Measurements from ENCODE around the gene CCR2. TPM values are rescaled to one million over a fixed set of nuclear protein-coding genes. Genes with fewer than 3 reads are reported as not detected.

The CCR2 gene
- total RNA-seq, 4 donors from 2014 or later, result 1.7 to 4.8 (median 2.9) TPM

- 51 to 62% methylated on average over 4 of the region's 4 CpGs for WGBS, 2 donors
- no peak for TF ChIP-seq CTCF (IDR thresholded peaks at IDR 0.05)
- TF ChIP-seq EP300 (IDR thresholded peaks at IDR 0.05), result no peak
- TF ChIP-seq POLR2A (IDR thresholded peaks at IDR 0.05), result no peak
- H3K4me1 ChIP-seq, result no peaks in the 10 kb centered on the region
- DNase-seq (ENCODE audit: low spot score in 2 of 2), result no peak
- no peak overlapping the region for H3K27ac ChIP-seq
- H3K4me3 ChIP-seq, result no peak overlapping the region
- no peaks in the 10 kb centered on the region for H3K36me3 ChIP-seq
- H3K9me3 ChIP-seq, result peaks cover 0 to 15% (median 0%) of the 10 kb centered on the region in 4 donors
- H3K27me3 ChIP-seq, result no peaks in the 10 kb centered on the region
Measured at GRCh38 chr3:46334741-46335478, 19.0 kb upstream of the CCR2 start.

GRCh38 chr3:46335541-46335940, 18.4 kb upstream of the CCR2 start:
- Histone ChIP-seq H3K27me3 (no peaks in the 10 kb centered on the region), H3K9me3 (peaks cover 0 to 16% (median 0%) of the 10 kb centered on the region in 4 donors), H3K27ac (no peak overlapping the region), H3K4me1 (no peaks in the 10 kb centered on the region), H3K36me3 (no peaks in the 10 kb centered on the region), H3K4me3 (no peak overlapping the region)
- WGBS, 2 donors, result 76 to 77% methylated on average over 3 of the region's 3 CpGs
- no peak for TF ChIP-seq EP300 (IDR thresholded peaks at IDR 0.05)
- TF ChIP-seq CTCF (IDR thresholded peaks at IDR 0.05), result no peak
- no peak for TF ChIP-seq POLR2A (IDR thresholded peaks at IDR 0.05)
- DNase-seq (ENCODE audit: low spot score in 2 of 2), result no peak

GRCh38 chr3:46337911-46338310, 16.0 kb upstream of the CCR2 start:
- TF ChIP-seq POLR2A (IDR thresholded peaks at IDR 0.05) (no peak), EP300 (IDR thresholded peaks at IDR 0.05) (no peak), CTCF (IDR thresholded peaks at IDR 0.05) (no peak)
- Histone ChIP-seq H3K27me3 (no peaks in the 10 kb centered on the region), H3K9me3 (peaks cover 0 to 16% (median 0%) of the 10 kb centered on the region in 4 donors), H3K36me3 (no peaks in the 10 kb centered on the region), H3K4me3 (no peak overlapping the region), H3K4me1 (no peaks in the 10 kb centered on the region), H3K27ac (no peak overlapping the region)
- DNase-seq (ENCODE audit: low spot score in 2 of 2), result no peak

- Histone ChIP-seq H3K4me1 (no peaks in the 10 kb centered on the region), H3K27ac (no peak overlapping the region), H3K27me3 (no peaks in the 10 kb centered on the region), H3K36me3 (no peaks in the 10 kb centered on the region), H3K4me3 (no peak overlapping the region), H3K9me3 (peaks cover 0 to 16% (median 0%) of the 10 kb centered on the region in 4 donors)
- 90 to 100% methylated on average over 1 of the region's 1 CpG for WGBS, 2 donors
- TF ChIP-seq EP300 (IDR thresholded peaks at IDR 0.05), result no peak
- no peak for TF ChIP-seq POLR2A (IDR thresholded peaks at IDR 0.05)
- no peak for TF ChIP-seq CTCF (IDR thresholded peaks at IDR 0.05)
- no peak for DNase-seq (ENCODE audit: low spot score in 2 of 2)
Measured at GRCh38 chr3:46338840-46339239, 15.1 kb upstream of the CCR2 start.

- TF ChIP-seq CTCF (IDR thresholded peaks at IDR 0.05) (no peak), EP300 (IDR thresholded peaks at IDR 0.05) (no peak), POLR2A (IDR thresholded peaks at IDR 0.05) (no peak)
- no peaks in the 10 kb centered on the region for H3K27me3 ChIP-seq
- H3K4me3 ChIP-seq, result no peak overlapping the region
- no peaks in the 10 kb centered on the region for H3K36me3 ChIP-seq
- H3K27ac ChIP-seq, result no peak overlapping the region
- H3K9me3 ChIP-seq, result peaks cover 0 to 6% (median 0%) of the 10 kb centered on the region in 4 donors
- 75 to 77% methylated on average over 4 of the region's 4 CpGs for WGBS, 2 donors
- peaks cover 0 to 6% (median 0%) of the 10 kb centered on the region in 4 donors for H3K4me1 ChIP-seq
- no peak for DNase-seq (ENCODE audit: low spot score in 2 of 2)
Measured at GRCh38 chr3:46344476-46344875, 9.4 kb upstream of the CCR2 start.
